Renal pelvis (tissue), 12 donors: ENCODE results near the gene OR52E2. TPM values are rescaled to one million over a fixed set of nuclear protein-coding genes. Genes with fewer than 3 reads are reported as not detected.
"Not testable (repeated sequence)": the region's sequence is repeated elsewhere in the genome, so short reads cannot be mapped to it uniquely, and the experiment has no call there.

Experiments
- DNase-seq: peaks from one replicate; pipeline ENCODE4 v3.0.0-alpha.2; 2013
- long read RNA-seq, 16 experiments: transcript quantifications; one replicate each; lab custom pipeline, GENCODE V29; 2026
- polyA plus RNA-seq, 3 donors: library from polyadenylated mRNA; unstranded; fragments of 120-200 nt; gene quantifications; one replicate each; pipeline ENCODE4 v1.2.1, GENCODE V29; 2013; ENCODE audit not compliant: insufficient read length in 3 of 3

Gene OR52E2
- not detected for polyA plus RNA-seq
- long read RNA-seq, donor 1: 0 reads
- long read RNA-seq, donor 2: 0 reads
- long read RNA-seq, donor 3: 0 reads
- long read RNA-seq, donor 4: 0 reads
- long read RNA-seq, donor 5: 0 reads
- long read RNA-seq, donor 6: 0 reads
- long read RNA-seq, donor 7: 0 reads
- long read RNA-seq, donor 8: 0 reads
- long read RNA-seq, donor 9: 0 reads
- long read RNA-seq, donor 10: 0 reads
- long read RNA-seq, donor 11: 0 reads
- long read RNA-seq, donor 12: 0 reads
- long read RNA-seq, donor 13: 0 reads
- long read RNA-seq, donor 14: 0 reads
- long read RNA-seq, donor 15: 0 reads
- long read RNA-seq, donor 16: 0 reads

DNA sequence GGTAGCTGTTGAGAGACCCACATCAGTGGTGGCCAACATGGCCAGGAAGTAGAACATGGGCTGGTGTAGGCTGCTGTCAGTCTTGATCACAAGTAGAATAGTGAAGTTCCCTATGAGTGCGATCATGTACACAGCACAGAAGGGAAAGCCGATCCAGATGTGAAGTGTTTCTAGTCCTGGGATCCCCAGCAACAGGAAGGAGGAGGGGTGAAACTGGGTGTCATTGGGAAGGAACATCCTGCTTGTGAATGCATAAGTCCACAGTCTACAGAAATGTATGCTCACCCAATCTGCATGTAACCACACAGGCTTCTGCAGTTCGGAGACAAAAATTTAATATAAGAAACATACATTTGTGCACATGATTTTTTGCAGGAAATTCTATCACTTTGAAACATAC is at the start of gene OR52E2:
Gene OR52E2, minus strand, starts transcription at position 237 of the 400 bp plus-strand sequence. Its CDS starts 0 bp downstream, at position 237.
- no peak for DNase-seq

DNA sequence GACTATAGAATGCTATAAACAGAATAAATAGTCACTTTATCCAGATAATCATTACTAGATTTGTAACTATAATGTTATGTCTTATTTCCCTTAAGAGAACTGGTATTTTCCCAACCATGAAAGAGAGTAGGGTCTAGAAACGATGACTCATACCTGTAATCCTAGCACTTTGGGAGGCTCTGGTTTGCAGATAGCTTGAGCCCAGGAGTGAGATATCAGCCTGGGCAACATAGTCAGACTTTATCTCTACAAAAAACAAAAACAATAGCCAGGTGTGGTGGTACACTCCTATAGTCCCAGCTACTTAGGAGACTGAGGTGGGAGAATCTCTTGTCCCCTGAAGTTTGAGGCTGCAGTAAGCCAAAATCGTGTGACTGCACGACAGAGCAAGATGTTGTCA is 47.9 kb upstream of the OR52E2 start:
- no peak for DNase-seq

- DNase-seq: no peak
Measured at GRCh38 chr11:5103066-5103465, 43.6 kb upstream of the OR52E2 start.

- no peak for DNase-seq
Measured at GRCh38 chr11:5102246-5102645, 42.8 kb upstream of the OR52E2 start.

GRCh38 chr11:5096011-5096410 is 36.6 kb upstream of the OR52E2 start:
- DNase-seq: no peak

GRCh38 chr11:5092821-5093585 is 33.6 kb upstream of the OR52E2 start:
- DNase-seq: no peak

GRCh38 chr11:5090668-5091067 is 31.2 kb upstream of the OR52E2 start:
- DNase-seq: no peak

GRCh38 chr11:5088556-5088955 is 29.1 kb upstream of the OR52E2 start:
- no peak for DNase-seq

- no peak for DNase-seq
Measured at GRCh38 chr11:5083602-5084001, 24.2 kb upstream of the OR52E2 start.

- no peak for DNase-seq
Measured at GRCh38 chr11:5081405-5081804, 22.0 kb upstream of the OR52E2 start.

- DNase-seq: no peak
Measured at GRCh38 chr11:5071799-5072198, 12.4 kb upstream of the OR52E2 start.

- no peak for DNase-seq
Measured at GRCh38 chr11:5069272-5069671, 9.8 kb upstream of the OR52E2 start, which contains the start of gene OR52E1. OR52E1 (plus strand) TSS chr11:5069572.

GRCh38 chr11:5065027-5065426 is 5.6 kb upstream of the OR52E2 start:
- DNase-seq: no peak

DNA sequence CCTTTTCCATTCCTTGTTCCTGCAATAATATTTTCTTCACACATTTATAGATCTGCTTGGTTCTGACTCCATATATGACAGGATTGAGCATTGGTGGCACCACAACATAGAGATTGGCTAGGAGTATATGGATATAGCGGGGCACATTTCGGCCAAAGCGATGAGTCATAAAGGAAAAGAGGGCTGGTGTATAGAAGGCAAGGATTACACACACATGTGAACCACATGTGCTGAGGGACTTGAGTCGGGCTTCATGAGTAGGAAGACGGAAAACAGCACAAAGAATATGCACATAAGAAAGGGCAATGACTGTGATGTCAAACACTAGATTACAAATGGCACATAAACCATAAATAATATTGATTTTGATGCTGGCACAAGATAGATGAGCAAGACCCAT is 748 bp downstream of the OR52E2 start:
- not testable (repeated sequence) for DNase-seq

GRCh38 chr11:5046754-5047330 is 12.6 kb downstream of the OR52E2 start:
- DNase-seq: no peak

DNA sequence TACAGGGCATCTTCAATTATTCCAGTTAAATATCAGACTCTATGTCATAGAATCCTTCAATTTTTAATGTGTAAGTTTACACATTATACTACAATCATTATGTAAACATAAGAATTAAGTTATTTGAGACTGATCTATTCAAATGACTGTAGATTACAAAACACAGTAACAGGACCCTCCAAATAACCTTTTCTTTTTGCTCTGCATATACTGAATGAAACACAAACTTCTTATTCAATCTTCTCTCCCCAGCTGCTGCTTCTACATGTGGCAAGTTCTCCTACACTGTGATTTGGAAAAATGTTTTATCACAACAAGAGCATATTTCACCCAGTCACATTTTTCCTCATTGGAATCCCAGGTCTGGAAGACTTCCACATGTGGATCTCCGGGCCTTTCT is 13.2 kb downstream of the OR52E2 start, which contains the start of gene OR52J3:
Gene OR52J3, plus strand, starts transcription at position 301 of the 400 bp plus-strand sequence. Its CDS starts 0 bp downstream, at position 301.
- DNase-seq: no peak

GRCh38 chr11:5043380-5043779 is 16.0 kb downstream of the OR52E2 start:
- no peak for DNase-seq

- no peak for DNase-seq
Measured at GRCh38 chr11:5042091-5042490, 17.3 kb downstream of the OR52E2 start.

GRCh38 chr11:5040876-5041275 is 18.6 kb downstream of the OR52E2 start:
- no peak for DNase-seq

DNA sequence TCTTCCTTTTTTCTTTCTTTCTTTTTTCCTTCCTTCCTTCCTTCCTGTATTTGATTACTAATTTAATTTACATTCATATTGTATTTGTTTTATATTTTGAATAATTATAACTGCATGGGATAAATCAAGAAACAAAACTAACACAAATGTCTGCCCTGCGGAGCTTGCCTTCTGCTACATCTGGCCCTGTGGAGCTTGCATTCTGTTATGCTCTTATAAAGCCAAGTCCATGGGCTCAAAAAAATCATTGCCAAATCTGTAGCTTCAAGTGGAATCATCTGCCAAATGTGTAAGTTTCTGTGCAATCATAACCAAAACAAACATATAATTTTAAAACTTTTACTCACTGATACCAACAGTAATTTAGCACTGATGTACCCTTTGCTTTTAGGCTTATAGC is 21.1 kb downstream of the OR52E2 start:
- DNase-seq: no peak

DNA sequence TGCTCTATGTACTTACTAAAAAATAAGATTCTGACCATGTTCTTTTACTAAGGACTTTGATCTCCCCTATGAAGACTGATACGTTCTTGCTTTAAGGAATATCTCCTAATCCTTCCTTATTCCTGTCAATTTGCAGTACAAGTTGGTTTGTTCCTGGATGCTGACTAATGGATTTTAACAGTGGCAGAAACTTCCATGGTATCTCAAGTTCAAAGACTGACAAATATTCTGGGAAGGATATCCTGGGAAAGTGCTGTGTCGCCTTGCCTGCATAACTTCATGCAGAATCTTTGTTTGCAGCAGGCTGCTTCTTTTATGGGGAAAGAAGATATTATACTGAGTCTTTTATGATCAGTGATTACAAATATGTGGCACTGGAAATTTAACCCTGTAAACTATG is 21.5 kb downstream of the OR52E2 start:
- DNase-seq: no peak

- DNase-seq: no peak
Measured at GRCh38 chr11:5036669-5037068, 22.8 kb downstream of the OR52E2 start.

DNA sequence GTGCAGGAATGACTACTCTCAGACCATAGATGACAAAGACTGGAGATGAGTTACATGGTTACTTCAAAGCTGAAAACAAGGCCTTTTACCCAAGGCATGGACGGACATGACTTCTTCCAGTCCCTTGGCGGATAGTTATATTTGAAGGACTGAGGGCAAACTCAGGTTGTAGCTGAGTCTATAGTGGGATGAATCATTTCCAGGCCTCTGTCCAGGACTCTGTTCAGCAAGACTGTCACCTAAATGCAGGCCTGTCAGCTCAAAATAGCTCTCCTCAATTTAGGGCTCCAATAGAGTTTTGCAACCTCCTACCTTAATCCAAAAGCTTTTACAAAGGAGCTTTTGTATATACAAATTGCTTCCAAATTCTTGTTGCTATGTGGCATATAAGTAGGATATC is 37.4 kb downstream of the OR52E2 start:
- DNase-seq: no peak
